Stimulated activated CD8-positive, alpha-beta memory T cell treated with anti-CD3 and anti-CD28 coated beads, Interleukin-12 subunit alpha, Interleukin-12 subunit beta, amount 100 ng/mL, for 4 hours (primary cell): Measurements from ENCODE around the gene NCLN.
"Not testable (repeated sequence)": the region's sequence is repeated elsewhere in the genome, so short reads cannot be mapped to it uniquely, and the experiment has no call there.

Source experiments
- DNase-seq: peaks from one replicate; pipeline ENCODE4 v3.0.0-alpha.2; 2020; ENCODE audit warnings: low read depth

The NCLN gene

GRCh38 chr19:3225169-3225485 lies 39.4 kb downstream of the NCLN start:
- DNase-seq: no peak

GRCh38 chr19:3225677-3226093 lies 40.0 kb downstream of the NCLN start:
- no peak for DNase-seq

GRCh38 chr19:3227054-3227626 lies 41.4 kb downstream of the NCLN start:
- no peak for DNase-seq

GRCh38 chr19:3229346-3229743 lies 43.6 kb downstream of the NCLN start:
- no peak for DNase-seq

GRCh38 chr19:3229888-3230496 lies 44.3 kb downstream of the NCLN start:
- DNase-seq: no peak

GRCh38 chr19:3231288-3231687 lies 45.6 kb downstream of the NCLN start:
- no peak for DNase-seq

GRCh38 chr19:3233116-3233515 lies 47.4 kb downstream of the NCLN start:
- DNase-seq: no peak

- no peak for DNase-seq
These were observed 48.1 kb downstream of the NCLN start for GRCh38 chr19:3233831-3234230.

- no peak for DNase-seq
These were observed 49.1 kb downstream of the NCLN start for GRCh38 chr19:3234800-3235199.

GRCh38 chr19:3235604-3236003 lies 49.9 kb downstream of the NCLN start:
- DNase-seq: not testable (repeated sequence)

GRCh38 chr19:3236272-3236671 lies 50.5 kb downstream of the NCLN start:
- DNase-seq: no peak

DNA sequence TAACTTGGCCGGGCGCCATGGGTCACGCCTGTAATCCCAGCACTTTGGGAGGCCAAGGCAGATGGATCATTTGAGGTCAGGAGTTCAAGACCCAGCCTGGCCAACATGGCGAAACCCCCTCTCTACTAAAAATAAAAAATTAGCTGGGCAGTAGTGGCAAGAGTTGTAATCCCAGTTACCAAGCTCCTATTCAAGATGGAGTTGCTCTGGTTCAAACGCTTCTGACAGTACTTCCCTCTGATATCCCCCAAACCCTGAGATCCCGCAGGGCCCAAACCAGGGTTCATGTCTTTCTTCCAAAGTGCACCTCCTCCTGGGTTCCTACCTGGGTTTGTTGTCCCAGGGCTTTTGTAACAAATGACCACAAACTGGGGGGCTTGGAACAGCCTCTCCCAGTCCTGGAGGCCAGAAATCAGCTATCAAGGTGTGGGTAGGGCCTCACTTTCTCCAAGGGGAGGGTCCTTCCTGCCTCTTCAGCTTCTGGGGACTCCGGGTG lies 52.4 kb downstream of the NCLN start:
- DNase-seq: no peak

DNA sequence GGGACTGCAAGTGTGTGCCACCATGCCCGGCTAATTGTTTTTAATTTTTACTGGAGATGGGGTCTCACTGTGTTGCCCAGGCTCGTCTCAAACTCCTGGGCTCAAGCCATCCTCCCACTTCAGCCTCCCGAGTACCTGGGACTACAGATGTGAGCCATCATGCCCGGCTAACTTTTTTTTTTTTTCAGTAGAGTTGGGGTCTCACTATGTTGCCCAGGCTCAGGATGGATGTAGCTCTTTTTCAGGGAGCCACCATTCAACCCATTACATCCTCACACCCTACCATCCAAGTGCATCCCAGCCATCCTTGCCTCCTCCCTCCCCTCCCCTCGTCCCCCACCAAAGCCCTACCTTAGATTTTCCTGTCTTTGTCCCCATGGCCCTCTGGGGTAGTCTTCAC lies 53.6 kb downstream of the NCLN start:
- DNase-seq: no peak

- DNase-seq: no peak
These were observed 58.3 kb downstream of the NCLN start for GRCh38 chr19:3243819-3244700.

DNA sequence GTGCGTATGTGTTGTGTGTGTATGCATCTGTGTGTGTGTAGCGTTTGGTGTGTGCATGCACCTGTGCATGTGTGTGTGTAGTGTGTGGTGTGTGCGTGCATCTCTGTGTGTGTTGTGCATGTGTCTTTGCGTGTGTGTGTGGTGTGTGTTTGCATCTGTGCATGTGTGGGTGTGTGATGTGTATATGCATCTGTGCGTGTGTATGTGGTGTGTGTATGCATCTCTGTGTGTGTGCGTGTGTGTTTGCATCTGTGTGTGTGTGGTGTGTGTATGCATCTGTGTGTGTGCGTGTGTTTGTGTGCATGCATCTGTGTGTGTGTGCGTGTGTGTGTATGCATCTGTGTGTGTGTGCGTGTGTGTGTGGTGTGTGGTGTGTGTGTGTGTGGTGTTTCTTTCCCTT lies 59.3 kb downstream of the NCLN start:
- no peak for DNase-seq

- DNase-seq: no peak
These were observed 63.1 kb downstream of the NCLN start for GRCh38 chr19:3248728-3249326.

DNA sequence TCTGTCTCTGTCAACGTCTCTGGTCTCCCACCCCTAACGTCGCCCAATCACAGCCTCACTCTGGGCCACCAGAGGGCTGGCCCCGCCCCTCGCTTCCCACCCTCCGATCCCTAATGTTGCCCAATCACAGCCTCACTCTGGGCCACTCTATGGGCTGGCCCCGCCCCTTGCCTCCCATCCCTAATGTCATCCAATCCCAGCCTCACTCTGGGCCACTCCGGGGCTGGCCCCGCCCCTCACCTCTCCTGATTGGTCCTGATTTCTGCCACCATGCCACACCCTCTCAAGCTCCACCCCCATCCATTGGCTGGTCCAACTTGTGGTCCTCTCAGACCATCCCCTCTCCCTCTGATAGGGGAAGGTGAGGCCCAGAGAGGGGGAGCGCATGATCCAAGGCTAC lies 63.7 kb downstream of the NCLN start:
- no peak for DNase-seq

DNA sequence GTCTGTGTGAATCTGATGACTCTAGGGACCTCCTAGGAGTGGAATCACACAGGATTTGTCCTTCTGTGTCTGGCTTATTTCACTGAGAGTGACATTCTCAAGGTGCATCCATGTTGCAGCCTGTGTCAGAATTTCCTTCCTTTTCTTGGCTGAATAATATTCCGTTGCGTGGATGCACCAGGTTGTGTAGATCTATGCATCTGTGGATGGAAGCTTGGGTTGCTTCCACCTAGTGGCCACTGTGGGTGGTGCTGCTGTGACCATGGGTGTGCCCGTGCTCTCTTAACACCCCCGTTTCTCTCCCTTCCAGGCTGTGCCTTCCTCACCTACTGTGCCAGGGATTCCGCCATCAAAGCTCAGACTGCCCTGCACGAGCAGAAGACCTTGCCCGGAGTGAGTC lies 64.9 kb downstream of the NCLN start:
- no peak for DNase-seq

GRCh38 chr19:3251229-3251628 lies 65.5 kb downstream of the NCLN start:
- no peak for DNase-seq

- DNase-seq: no peak
These were observed 66.9 kb downstream of the NCLN start for GRCh38 chr19:3252650-3253049.

DNA sequence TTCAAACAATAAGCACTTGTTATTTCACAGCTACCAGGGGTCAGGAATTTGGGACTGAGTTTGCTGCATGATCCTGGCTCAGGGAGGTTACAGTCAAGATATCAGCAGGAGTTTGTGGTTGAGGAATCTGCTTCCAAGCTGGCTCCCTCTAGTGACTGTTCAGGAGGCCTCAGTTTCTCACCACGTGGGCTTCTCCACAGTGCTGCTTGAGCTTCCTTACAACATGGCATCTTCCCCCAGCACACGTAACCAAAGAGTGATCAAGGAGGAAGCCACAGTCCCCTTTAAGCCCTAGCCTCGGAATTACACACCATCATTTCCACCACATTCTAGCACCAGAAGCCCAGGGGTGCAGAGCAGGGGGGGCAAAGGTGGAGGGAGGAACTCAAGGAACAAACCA lies 67.5 kb downstream of the NCLN start:
- no peak for DNase-seq

GRCh38 chr19:3254520-3254919 lies 68.8 kb downstream of the NCLN start:
- no peak for DNase-seq

- DNase-seq: no peak
These were observed 71.3 kb downstream of the NCLN start for GRCh38 chr19:3257071-3257470.
